ENCODE results near the gene RNF151. TPM values are rescaled to one million over a fixed set of nuclear protein-coding genes. Genes with fewer than 3 reads are reported as not detected.

The RNF151 gene
- total and polyA plus RNA-seq, 10 of the 15 experiments (the other 5 are each of a cell fraction or from before 2014, with no cell fraction given): 0.17 to 0.56 TPM; not detected in 8

GRCh38 chr16:1972490-1972877 is 5.8 kb downstream of the RNF151 start:
- peak overlapping the region; percentile 89 for H3K27ac ChIP-seq (ENCODE audit: control insufficient read depth, insufficient read depth)
- DNase-seq (ENCODE audit: low read depth, low spot score) (no peak), ATAC-seq (peak; percentile 17), FAIRE-seq (no peak)
- intact Hi-C loops (cut with micrococcal nuclease; ENCODE audit: unreplicated experiment) (no loop called here), in situ Hi-C loops (cut with MboI) (no loop called here)
- no peaks in the 10 kb centered on the region for H3K27me3 ChIP-seq (replicated peaks in 1 of 2; ENCODE audit: control insufficient read depth in 2 of 2, insufficient read depth in 2 of 2, low read length in 1 of 2)
- WGBS (ENCODE audit: insufficient coverage, insufficient replicate concordance, low lambda C conversion rate, missing lambda C conversion rate): under 1% methylated on average over 22 of the region's 22 CpGs
- peak overlapping the region; percentile 87 for H3K9ac ChIP-seq (ENCODE audit: control insufficient read depth, insufficient read depth, low read length)
- H3K36me3 ChIP-seq (ENCODE audit: control insufficient read depth in 2 of 2, insufficient read depth in 2 of 2, low read length in 1 of 2): peaks cover 0 to 27% of the 10 kb centered on the region in 2 experiments; a peak in 3 of 4 replicates
- peak overlapping the region; percentile 93 for H3K4me3 ChIP-seq
- ChIA-PET POLR2A (interaction anchor here (0.6 to 2.5 kb wide), 6 partner anchors 9 to 182 kb away, joined by 3 to 21 read pairs (median 6); partner anchors contain the start of genes GFER, NOXO1, NTHL1 and TSC2), SMC1A (ENCODE audit: uncharacterized antibody, unreplicated experiment) (interaction anchor here (1.3 kb wide), 1 partner anchor 12 kb away, joined by 7 read pairs; no protein-coding TSS in a partner anchor), RAD21 (ENCODE audit: unreplicated experiment) (interaction anchor here (1.3 kb wide), 1 partner anchor 9 kb away, joined by 6 read pairs; the partner anchor contains the start of gene NOXO1), CTCF (interaction anchor here (1.3 kb wide), 1 partner anchor 32 kb away, joined by 6 read pairs; no protein-coding TSS in a partner anchor)
- peaks cover 24% of the 10 kb centered on the region for H3K79me2 ChIP-seq (ENCODE audit: control insufficient read depth, insufficient read depth, low read length)
- H4K20me1 ChIP-seq (ENCODE audit: control insufficient read depth, insufficient read depth): no peaks in the 10 kb centered on the region
- H3K4me2 ChIP-seq (ENCODE audit: control insufficient read depth, insufficient read depth): peak overlapping the region; percentile 95
- no peak overlapping the region for H2AFZ ChIP-seq (ENCODE audit: control insufficient read depth, low read depth, low read length)
- no peaks in the 10 kb centered on the region for H3K9me3 ChIP-seq (replicated peaks; ENCODE audit: control insufficient read depth, insufficient read depth, low read length)
- no peak for TF ChIP-seq NRF1 (conservative IDR thresholded peaks at IDR 0.05; ENCODE audit: low read depth, low read length)
- no peak for TF ChIP-seq E4F1 (IDR thresholded peaks at IDR 0.05; ENCODE audit: borderline replicate concordance, partially characterized antibody)
- no peak for TF ChIP-seq LARP7 (IDR thresholded peaks at IDR 0.05)
- no peak for TF ChIP-seq KAT2A (conservative IDR thresholded peaks at IDR 0.05; ENCODE audit: control insufficient read depth, low read depth, low read length)
- TF ChIP-seq ZNF207 (IDR thresholded peaks at IDR 0.05; ENCODE audit: borderline replicate concordance): no peak
- TF ChIP-seq, protein P1, sequence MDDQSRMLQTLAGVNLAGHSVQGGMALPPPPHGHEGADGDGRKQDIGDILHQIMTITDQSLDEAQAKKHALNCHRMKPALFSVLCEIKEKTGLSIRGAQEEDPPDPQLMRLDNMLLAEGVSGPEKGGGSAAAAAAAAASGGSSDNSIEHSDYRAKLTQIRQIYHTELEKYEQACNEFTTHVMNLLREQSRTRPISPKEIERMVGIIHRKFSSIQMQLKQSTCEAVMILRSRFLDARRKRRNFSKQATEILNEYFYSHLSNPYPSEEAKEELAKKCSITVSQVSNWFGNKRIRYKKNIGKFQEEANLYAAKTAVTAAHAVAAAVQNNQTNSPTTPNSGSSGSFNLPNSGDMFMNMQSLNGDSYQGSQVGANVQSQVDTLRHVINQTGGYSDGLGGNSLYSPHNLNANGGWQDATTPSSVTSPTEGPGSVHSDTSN (IDR thresholded peaks at IDR 0.05; ENCODE audit: insufficient replicate concordance, low read depth, low read length): no peak
- TF ChIP-seq BCL3 (IDR thresholded peaks at IDR 0.05; ENCODE audit: borderline replicate concordance, insufficient read depth, low read depth, low read length, poor library complexity, severe bottlenecking): no peak
- TF ChIP-seq TBL1XR1 (IDR thresholded peaks at IDR 0.05; ENCODE audit: low read depth, low read length): no peak
- no peak for TF ChIP-seq TCF7 (IDR thresholded peaks at IDR 0.05; ENCODE audit: borderline replicate concordance)
- no peak for TF ChIP-seq RBBP5 (conservative IDR thresholded peaks at IDR 0.05)
- TF ChIP-seq NFXL1 (IDR thresholded peaks at IDR 0.05; ENCODE audit: borderline replicate concordance): no peak
- no peak for TF ChIP-seq CREB1 (IDR thresholded peaks at IDR 0.05; ENCODE audit: low read depth)
- TF ChIP-seq ETV6 (conservative IDR thresholded peaks at IDR 0.05 in 1 of 2, IDR thresholded peaks at IDR 0.05 in 1 of 2; ENCODE audit: borderline replicate concordance in 1 of 2, low read depth in 1 of 2): no peak
- H3K4me1 ChIP-seq (ENCODE audit: control insufficient read depth, insufficient read depth, low read length): peaks cover 12% of the 10 kb centered on the region
- TSS peak; percentile 61 for BruUV-seq (replicated peaks)

All from GM12878 (cell line).